Spleen (tissue), 11 donors: ENCODE results near the gene PUS7L. TPM values are rescaled to one million over a fixed set of nuclear protein-coding genes. Genes with fewer than 3 reads are reported as not detected.

ENCODE experiments used
- DNase-seq: peaks from one replicate; pipeline ENCODE4 v3.0.0-alpha.2; 2020
- H3K27ac ChIP-seq, 8 donors: fragments of 200-600 bp; sonication (generic) in 7 of 8; 1 replicate in 4 of 8; 2 replicates in 4 of 8; pipeline versions ENCODE4 v1.5.0 to v1.8.0; 2016 to 2021; ENCODE audit warnings: inconsistent platforms in 4 of 8, mild to moderate bottlenecking in 4 of 8, moderate library complexity in 1 of 8
- H3K27me3 ChIP-seq, 7 donors: fragments of 200-600 bp; sonication (generic) in 6 of 7; replicated peaks in 1 of 7; 1 replicate in 4 of 7; 2 replicates in 3 of 7; pipeline versions ENCODE4 v1.5.0 to v1.8.0; 2016 to 2021; ENCODE audit warnings: inconsistent platforms in 3 of 7, mild to moderate bottlenecking in 1 of 7
- H3K36me3 ChIP-seq, 6 donors: fragments of 200-600 bp; sonication (generic) in 5 of 6; 1 replicate in 4 of 6; 2 replicates in 2 of 6; pipeline versions ENCODE4 v1.5.0 to v1.8.0; 2016 to 2021; ENCODE audit warnings: inconsistent platforms in 2 of 6
- H3K4me1 ChIP-seq, 6 donors: fragments of 200-600 bp; sonication (generic) in 5 of 6; 1 replicate in 3 of 6; 2 replicates in 3 of 6; pipeline versions ENCODE4 v1.5.0 to v1.8.0; 2016 to 2021; ENCODE audit warnings: inconsistent platforms in 3 of 6
- H3K4me3 ChIP-seq, 8 donors: fragments of 200-600 bp; sonication (generic) in 7 of 8; 1 replicate in 4 of 8; 2 replicates in 4 of 8; pipeline versions ENCODE4 v1.5.0 to v1.8.0; 2016 to 2021; ENCODE audit warnings: inconsistent platforms in 4 of 8, mild to moderate bottlenecking in 4 of 8, moderate library complexity in 2 of 8
- H3K9me3 ChIP-seq, 8 donors: fragments of 200-600 bp; sonication (generic) in 7 of 8; 1 replicate in 4 of 8; 2 replicates in 4 of 8; pipeline versions ENCODE4 v1.5.0 to v1.8.0; 2016 to 2021; ENCODE audit warnings: inconsistent platforms in 4 of 8
- POLR2A ChIP-seq, 3 donors: fragments of 450-650 bp; IDR thresholded peaks; one replicate each; pipeline ENCODE4 v1.5.1; 2017; ENCODE audit warnings: antibody characterized with exemption in 3 of 3, mild to moderate bottlenecking in 1 of 3
- POLR2AphosphoS5 ChIP-seq, 3 donors: sonication (generic); formaldehyde crosslinking; IDR thresholded peaks; one replicate each; pipeline ENCODE4 v1.5.1; 2017; ENCODE audit warnings: antibody characterized with exemption in 3 of 3
- WGBS, 5 donors: extraction: QIAGEN DNeasy Blood & Tissue Kit in 3 of 5; methylation state at CpG; one replicate each; pipeline versions ENCODE4 v1.1.5 to v1.1.7; 2013 to 2018; 5-methylcytosine and 5-hydroxymethylcytosine counted together
- intact Hi-C: fragments of 100-400 bp; cut with DNase I; formaldehyde crosslinking; loops from one replicate; pipeline ENCODE4 v1.15.0; 2023; ENCODE audit warnings: low total_unique reads
- polyA plus RNA-seq, 3 donors: library from polyadenylated mRNA; stranded (reverse); fragments of 200-250 nt; gene quantifications; one replicate each; pipeline ENCODE4 v1.2.1, GENCODE V29; 2013
- total RNA-seq, 7 donors: library from RNA; depleted of rRNA in 3 of 7; stranded (reverse); fragments of >200 nt in 3 of 7; fragmentation: NEBNext Ultra II Directional in 4 of 7; extraction: Animal tissue kit (Norgen Biotek cat#: 25700) in 4 of 7; gene quantifications; one replicate each; pipeline versions ENCODE4 v1.1.0 to v1.2.1, GENCODE V29; 2016 to 2021
- TF ChIP-seq, protein P1 (sequence below), 11 experiments: fragments of 200-600 bp in 7 of 11; fragments of 450-650 bp in 4 of 11; sonication (generic) in 4 of 11; IDR thresholded peaks in 8 of 11; conservative IDR thresholded peaks in 3 of 11; 1 replicate in 7 of 11; 2 replicates in 4 of 11; pipeline versions ENCODE4 v1.4.0 to v1.8.0; 2016 to 2021; ENCODE audit warnings: antibody characterized with exemption in 11 of 11, inconsistent platforms in 4 of 11, mild to moderate bottlenecking in 1 of 11
- donor health status: healthy with polysubstance abuse.
- donor health status: DM: no; HTN: no; CAD: no; lungs with moderate emphysema.
- donor health status: DM: no; HTN: no; CAD: no.
- donor health status: Bipolar disorder and iron deficiency.
- donor health status: healthy.
- donor health status: DM: no; HTN: no; CAD: no.
- donor health status: DM: yes; HTN: yes; CAD: no.

PUS7L gene
- total and polyA plus RNA-seq, 10 donors, result 1.5 to 18.2 (median 13.8) TPM

DNA sequence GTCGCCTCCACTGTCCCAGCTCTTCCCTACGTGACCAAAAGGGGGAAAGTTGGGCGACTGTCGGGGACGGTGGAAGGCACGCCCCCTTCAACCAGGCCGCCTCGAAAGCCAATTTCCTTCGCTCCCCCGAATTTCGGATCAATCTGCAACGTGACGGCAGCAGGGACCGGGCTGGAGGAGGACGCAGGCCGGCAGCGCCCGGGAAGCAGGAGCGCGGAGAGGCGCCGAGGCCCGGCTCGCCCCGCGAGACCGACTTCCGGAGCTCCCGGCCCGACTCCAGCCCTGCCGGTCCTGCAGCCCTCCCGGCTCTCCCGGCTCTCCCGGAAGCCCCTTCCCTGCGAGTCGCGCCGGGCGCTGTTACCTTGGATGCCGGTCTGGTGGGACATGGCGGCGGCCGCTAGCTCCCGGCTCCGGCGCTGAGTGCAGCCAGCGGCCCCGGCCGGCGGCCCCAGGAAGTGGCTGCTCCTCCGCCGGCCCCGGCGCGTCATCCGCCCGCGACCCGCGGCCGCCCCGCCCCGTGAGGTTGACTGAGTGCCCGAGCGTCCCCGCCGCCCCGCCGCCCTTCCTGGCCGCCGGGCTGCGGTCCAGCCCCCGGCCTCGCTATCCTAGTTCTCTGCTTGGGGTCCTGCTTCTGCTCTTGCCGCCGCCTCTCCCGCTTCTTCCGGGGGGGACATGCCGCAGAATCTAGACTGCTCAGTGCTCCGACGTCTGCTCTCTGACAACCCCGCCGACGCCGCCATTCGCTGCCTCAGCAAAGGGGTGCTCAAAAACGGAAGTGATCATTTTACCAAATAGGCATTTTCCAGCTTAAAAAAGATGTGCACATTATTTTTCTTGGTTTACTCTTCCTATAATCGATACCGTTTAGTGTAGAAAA lies 47.5 kb upstream of the PUS7L start, which contains the start of gene TWF1:
TWF1 (minus strand) TSS at position 458 of the 877 bp plus-strand sequence; CDS start at position 386, 72 bp downstream.
- Histone ChIP-seq H3K27me3 (no peaks in the 10 kb centered on the region), H3K9me3 (no peaks in the 10 kb centered on the region), H3K4me1 (peaks cover 30 to 55% (median 40%) of the 10 kb centered on the region in 6 donors), H3K4me3 (peak within 1 kb of the TSS; percentile 72 to 94 (median 89)), H3K36me3 (peaks cover 0 to 30% (median 9%) of the 10 kb centered on the region in 6 donors), H3K27ac (peak within 1 kb of the TSS; percentile 96 to 99 (median 98))
- WGBS, 5 donors, result 0 to 1% (median 1%) methylated on average over 50 to 89 of the region's 89 CpGs
- intact Hi-C loops, result no loop called here
- DNase-seq, result peak; percentile 98
- TF ChIP-seq POLR2A (IDR thresholded peaks at IDR 0.05) (peak in 2 of 3 donors; percentile 75 to 87), POLR2AphosphoS5 (IDR thresholded peaks at IDR 0.05) (peak; percentile 85 to 92 (median 87))
- TF ChIP-seq, protein P1, sequence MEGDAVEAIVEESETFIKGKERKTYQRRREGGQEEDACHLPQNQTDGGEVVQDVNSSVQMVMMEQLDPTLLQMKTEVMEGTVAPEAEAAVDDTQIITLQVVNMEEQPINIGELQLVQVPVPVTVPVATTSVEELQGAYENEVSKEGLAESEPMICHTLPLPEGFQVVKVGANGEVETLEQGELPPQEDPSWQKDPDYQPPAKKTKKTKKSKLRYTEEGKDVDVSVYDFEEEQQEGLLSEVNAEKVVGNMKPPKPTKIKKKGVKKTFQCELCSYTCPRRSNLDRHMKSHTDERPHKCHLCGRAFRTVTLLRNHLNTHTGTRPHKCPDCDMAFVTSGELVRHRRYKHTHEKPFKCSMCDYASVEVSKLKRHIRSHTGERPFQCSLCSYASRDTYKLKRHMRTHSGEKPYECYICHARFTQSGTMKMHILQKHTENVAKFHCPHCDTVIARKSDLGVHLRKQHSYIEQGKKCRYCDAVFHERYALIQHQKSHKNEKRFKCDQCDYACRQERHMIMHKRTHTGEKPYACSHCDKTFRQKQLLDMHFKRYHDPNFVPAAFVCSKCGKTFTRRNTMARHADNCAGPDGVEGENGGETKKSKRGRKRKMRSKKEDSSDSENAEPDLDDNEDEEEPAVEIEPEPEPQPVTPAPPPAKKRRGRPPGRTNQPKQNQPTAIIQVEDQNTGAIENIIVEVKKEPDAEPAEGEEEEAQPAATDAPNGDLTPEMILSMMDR (IDR thresholded peaks at IDR 0.05 in 8 of 11, conservative IDR thresholded peaks at IDR 0.05 in 3 of 11), result peak in 8 of 11 experiments; percentile 9 to 36 (median 21)

DNA sequence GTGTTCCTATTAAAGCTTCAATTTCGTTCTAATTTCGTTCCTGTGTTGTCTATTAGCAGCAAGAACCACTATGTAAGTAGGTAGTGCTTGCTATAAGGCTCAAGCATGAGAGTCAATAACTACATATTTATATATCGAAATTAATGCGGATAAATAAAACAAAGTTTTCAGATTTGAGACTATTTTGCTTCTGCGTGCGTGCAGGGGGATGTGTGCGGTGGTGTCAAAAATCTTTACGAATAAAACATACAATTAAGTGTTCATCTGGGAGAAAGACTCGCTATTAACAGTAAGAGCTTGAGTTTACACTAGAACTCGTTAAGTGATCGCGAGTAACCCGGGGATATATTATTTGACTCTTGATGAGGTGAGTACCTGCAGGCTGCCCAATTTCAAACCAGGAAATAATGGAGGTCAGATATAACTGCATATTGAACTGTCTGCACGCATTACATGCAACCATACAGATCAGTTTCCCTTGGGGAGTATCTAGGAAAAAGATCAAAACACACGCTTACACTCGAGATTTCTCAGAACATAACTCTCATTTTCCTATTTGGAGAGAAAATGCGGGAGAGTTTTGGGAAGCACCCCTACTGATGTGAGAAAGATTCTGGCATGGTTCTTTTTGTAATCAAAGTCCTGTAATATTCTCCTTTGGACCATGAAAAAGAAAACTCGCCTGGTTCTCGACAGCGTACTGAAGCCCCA lies 46.7 kb upstream of the PUS7L start:
- H3K36me3 ChIP-seq, result peaks cover 0 to 38% (median 17%) of the 10 kb centered on the region in 6 donors
- peaks cover 30 to 55% (median 40%) of the 10 kb centered on the region in 6 donors for H3K4me1 ChIP-seq
- H3K4me3 ChIP-seq, result peak overlapping the region; percentile 72 to 94 (median 89)
- H3K9me3 ChIP-seq, result no peaks in the 10 kb centered on the region
- peak overlapping the region; percentile 96 to 99 (median 98) for H3K27ac ChIP-seq
- 11 to 17% (median 14%) methylated on average over 20 of the region's 20 CpGs for WGBS, 5 donors
- H3K27me3 ChIP-seq, result no peaks in the 10 kb centered on the region
- intact Hi-C loops, result no loop called here
- TF ChIP-seq POLR2AphosphoS5 (IDR thresholded peaks at IDR 0.05) (no peak), POLR2A (IDR thresholded peaks at IDR 0.05) (no peak)
- TF ChIP-seq, protein P1 (IDR thresholded peaks at IDR 0.05 in 8 of 11, conservative IDR thresholded peaks at IDR 0.05 in 3 of 11), result no peak
- DNase-seq, result no peak

DNA sequence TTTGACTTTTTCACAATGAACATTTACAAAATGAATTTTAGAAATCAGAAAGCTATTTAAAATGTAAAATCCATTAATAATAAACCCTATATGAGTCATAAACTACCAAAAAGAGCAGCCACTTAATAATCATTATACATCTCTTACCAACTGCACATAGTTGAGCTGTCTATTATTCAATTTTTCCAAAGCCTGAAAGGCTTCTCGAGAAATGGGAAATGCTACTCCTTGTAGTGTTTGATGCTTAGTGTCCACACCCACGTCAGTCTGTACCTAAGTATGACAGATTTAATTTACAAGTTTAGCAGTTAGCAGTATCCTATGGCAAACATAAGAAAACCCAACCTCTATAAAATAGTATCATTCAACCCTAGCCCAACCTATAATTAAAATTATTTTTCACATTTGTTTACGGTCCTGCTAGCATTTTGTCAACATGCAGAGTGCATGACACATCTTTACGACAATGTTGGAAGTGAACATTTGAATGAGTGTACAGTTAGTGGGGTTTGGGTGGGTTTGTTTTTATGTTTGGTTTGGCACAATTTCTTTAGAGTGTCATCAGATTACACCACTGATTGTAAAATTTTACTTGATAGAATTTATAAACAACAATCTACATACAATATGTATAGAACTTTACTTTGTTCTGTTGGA lies 39.1 kb upstream of the PUS7L start:
- Histone ChIP-seq H3K36me3 (peaks cover 3 to 96% (median 69%) of the 10 kb centered on the region in 6 donors), H3K27me3 (no peaks in the 10 kb centered on the region), H3K4me3 (no peak overlapping the region), H3K4me1 (peaks cover 2 to 22% (median 3%) of the 10 kb centered on the region in 6 donors), H3K9me3 (no peaks in the 10 kb centered on the region), H3K27ac (no peak overlapping the region)
- intact Hi-C loops, result no loop called here
- TF ChIP-seq, protein P1 (IDR thresholded peaks at IDR 0.05 in 8 of 11, conservative IDR thresholded peaks at IDR 0.05 in 3 of 11), result no peak
- TF ChIP-seq POLR2AphosphoS5 (IDR thresholded peaks at IDR 0.05) (no peak), POLR2A (IDR thresholded peaks at IDR 0.05) (no peak)
- DNase-seq, result no peak
- 83 to 91% (median 89%) methylated on average over 4 of the region's 4 CpGs for WGBS, 5 donors
